Measurements from ENCODE around the gene LRRC25.

DNA sequence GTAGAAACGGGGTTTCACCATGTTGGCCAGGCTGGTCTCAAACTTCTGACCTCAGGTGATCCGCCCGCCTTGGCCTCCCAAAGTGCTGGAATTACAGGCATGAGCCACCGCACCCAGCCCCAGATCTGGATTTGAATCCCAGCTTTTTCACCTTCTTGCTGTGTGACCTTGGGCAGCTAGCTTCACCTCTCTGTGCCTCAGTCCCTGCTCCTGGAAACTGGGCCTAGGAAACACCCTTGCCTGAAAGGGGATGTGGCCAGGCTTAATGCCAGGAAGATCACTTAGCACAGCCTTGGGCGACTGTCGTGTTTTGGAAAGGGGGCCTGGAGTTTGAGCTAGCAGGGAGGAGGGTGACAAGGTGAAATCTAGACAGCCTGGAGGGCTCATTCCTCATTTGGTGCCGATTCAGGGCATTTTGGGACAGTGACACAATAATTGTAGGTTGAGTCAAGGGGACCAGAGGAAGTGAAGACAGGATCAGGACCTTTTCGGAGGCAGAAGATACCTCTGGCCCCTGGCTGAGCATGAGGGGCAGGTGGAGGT lies 55.3 kb downstream of the LRRC25 start:
- TF ChIP-seq, protein P1, sequence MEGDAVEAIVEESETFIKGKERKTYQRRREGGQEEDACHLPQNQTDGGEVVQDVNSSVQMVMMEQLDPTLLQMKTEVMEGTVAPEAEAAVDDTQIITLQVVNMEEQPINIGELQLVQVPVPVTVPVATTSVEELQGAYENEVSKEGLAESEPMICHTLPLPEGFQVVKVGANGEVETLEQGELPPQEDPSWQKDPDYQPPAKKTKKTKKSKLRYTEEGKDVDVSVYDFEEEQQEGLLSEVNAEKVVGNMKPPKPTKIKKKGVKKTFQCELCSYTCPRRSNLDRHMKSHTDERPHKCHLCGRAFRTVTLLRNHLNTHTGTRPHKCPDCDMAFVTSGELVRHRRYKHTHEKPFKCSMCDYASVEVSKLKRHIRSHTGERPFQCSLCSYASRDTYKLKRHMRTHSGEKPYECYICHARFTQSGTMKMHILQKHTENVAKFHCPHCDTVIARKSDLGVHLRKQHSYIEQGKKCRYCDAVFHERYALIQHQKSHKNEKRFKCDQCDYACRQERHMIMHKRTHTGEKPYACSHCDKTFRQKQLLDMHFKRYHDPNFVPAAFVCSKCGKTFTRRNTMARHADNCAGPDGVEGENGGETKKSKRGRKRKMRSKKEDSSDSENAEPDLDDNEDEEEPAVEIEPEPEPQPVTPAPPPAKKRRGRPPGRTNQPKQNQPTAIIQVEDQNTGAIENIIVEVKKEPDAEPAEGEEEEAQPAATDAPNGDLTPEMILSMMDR (conservative IDR thresholded peaks at IDR 0.05 in 1 of 2, IDR thresholded peaks at IDR 0.05 in 1 of 2; ENCODE audit: low read depth in 1 of 2, low read length in 2 of 2): no peak
- TF ChIP-seq EZH2 (IDR thresholded peaks at IDR 0.05; ENCODE audit: low read length, missing control alignments): no peak
